ENCODE measurements around the gene TIGD4.

TIGD4 gene

DNA sequence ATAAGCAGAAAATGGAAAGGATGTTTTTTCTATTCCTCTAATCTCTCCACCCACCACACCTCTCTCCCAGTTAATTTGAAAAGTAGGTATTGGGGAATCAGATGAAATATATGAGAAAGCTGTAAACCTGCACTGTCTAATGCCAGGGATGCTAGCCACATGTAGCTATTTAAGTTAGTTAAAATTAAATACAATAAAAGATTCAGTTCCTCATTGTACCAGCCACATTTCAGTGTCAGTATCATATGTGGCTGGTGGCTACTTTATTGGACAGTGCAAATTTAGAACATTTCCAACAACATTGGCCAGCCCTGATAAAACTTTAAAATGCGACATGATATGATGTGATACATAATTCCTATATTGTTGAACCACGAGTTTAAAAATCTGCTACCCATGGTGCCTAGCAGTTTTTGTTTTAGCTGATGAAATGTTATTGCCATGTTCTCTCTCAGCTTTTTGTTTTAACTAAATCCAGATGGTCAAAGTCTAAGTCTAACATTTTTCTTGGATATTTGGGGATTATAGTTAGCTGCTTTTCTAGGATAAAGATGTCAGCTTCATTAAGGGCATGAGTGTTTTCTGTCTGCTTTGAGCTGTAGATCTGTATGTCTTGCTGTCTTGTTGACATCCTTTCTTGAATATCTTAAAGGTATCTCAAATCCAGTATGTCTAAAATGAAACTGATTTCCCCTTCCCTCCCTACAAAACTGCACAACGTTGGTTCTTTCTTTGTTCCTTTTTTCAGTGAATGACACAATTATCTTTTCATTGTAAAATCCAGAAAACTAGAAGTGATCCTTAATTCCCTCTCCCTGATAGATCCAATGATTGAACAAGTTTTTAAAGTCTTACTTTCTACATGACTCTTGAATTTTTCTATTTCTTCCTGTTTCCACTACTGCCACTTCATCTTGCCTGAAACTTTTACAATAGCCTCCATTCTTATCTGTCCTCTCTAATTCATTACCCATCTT, 6.4 kb upstream of the TIGD4 start:
- DNase-seq, result no peak
- no peaks in the 10 kb centered on the region for H3K9me3 ChIP-seq
- H3K4me1 ChIP-seq, result peaks cover 14% of the 10 kb centered on the region
- TF ChIP-seq, protein P1, sequence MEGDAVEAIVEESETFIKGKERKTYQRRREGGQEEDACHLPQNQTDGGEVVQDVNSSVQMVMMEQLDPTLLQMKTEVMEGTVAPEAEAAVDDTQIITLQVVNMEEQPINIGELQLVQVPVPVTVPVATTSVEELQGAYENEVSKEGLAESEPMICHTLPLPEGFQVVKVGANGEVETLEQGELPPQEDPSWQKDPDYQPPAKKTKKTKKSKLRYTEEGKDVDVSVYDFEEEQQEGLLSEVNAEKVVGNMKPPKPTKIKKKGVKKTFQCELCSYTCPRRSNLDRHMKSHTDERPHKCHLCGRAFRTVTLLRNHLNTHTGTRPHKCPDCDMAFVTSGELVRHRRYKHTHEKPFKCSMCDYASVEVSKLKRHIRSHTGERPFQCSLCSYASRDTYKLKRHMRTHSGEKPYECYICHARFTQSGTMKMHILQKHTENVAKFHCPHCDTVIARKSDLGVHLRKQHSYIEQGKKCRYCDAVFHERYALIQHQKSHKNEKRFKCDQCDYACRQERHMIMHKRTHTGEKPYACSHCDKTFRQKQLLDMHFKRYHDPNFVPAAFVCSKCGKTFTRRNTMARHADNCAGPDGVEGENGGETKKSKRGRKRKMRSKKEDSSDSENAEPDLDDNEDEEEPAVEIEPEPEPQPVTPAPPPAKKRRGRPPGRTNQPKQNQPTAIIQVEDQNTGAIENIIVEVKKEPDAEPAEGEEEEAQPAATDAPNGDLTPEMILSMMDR (IDR thresholded peaks at IDR 0.05; ENCODE audit: low read depth, low read length), result no peak
- H3K4me3 ChIP-seq (ENCODE audit: low read depth, low read length), result no peak overlapping the region
- H3K36me3 ChIP-seq, result no peaks in the 10 kb centered on the region
- H3K27me3 ChIP-seq, result no peaks in the 10 kb centered on the region

DNA sequence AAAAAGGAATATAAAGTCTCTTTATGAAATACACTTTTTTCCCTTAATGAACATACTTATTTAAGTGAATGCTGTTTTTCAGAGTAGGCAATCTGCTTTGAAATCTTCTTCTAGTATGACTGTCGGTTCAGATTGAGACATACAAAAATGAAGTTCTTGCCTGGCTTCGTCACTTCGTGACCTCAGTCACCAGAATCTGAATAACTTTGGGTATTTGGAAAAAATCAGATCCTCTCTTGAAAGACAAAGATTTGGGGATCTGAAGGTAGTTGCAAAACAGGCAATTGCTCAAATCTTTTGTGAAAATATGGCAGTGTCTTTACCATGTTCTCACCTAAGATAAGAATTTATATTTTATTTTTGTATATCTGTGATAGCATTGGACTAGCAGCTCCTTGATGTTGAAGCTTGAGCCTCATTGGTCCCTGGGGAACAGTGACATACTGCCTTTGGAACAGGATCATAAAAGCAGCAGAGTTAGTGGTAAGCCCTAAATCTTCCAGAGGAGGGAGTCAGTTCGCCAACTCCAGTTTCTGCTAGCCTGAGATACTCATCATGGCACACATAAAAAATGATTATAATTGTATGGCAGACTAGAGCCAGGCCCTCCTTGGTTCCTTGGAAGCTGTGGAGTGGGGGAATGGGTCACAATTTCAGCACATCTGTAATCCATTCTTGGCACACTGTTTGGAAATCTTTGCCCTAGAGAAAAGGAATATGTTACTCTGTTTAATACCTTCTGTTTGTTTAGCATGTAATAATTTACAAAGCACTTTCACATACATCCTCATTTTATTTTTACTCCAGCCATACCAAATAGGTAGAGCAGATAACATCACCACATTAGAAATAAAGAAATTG, 5.2 kb upstream of the TIGD4 start:
- TF ChIP-seq, protein P1 (IDR thresholded peaks at IDR 0.05; ENCODE audit: low read depth, low read length), result peak; percentile 64
- H3K4me3 ChIP-seq (ENCODE audit: low read depth, low read length), result no peak overlapping the region
- H3K36me3 ChIP-seq, result no peaks in the 10 kb centered on the region
- peak; percentile 75 for DNase-seq
- peaks cover 14% of the 10 kb centered on the region for H3K4me1 ChIP-seq
- H3K27me3 ChIP-seq, result no peaks in the 10 kb centered on the region
- no peaks in the 10 kb centered on the region for H3K9me3 ChIP-seq

DNA sequence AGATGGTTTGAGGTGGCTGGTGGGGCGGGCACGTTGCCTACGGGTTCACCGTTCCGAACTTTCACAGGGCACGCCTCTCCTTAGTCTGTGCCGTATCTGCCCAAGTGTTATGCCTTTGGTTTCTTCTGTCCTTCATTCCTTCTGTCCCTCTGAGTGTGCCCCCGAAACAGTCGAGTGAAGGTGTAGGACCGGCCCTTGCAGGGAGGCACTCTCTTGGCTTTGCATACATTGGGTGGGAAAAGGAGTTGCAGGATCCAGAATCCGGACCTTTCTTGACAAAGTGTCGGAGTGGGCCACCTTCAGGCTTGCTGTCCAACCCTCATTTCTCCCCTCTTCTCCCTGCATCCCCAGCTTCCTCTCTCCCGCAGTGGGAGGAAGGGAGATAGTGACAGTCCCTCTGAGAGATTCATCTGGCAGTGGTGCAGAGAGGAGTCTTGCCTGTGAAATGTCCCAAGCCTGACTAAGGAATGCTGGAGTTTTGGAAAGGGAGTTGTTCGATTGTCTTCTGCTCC, 793 bp upstream of the TIGD4 start:
- DNase-seq, result peak; percentile 20
- peaks cover 9% of the 10 kb centered on the region for H3K4me1 ChIP-seq
- TF ChIP-seq, protein P1 (IDR thresholded peaks at IDR 0.05; ENCODE audit: low read depth, low read length), result no peak
- H3K36me3 ChIP-seq, result no peaks in the 10 kb centered on the region
- no peaks in the 10 kb centered on the region for H3K27me3 ChIP-seq
- H3K9me3 ChIP-seq, result no peaks in the 10 kb centered on the region
- peak overlapping the region; percentile 88 for H3K4me3 ChIP-seq (ENCODE audit: low read depth, low read length)

DNA sequence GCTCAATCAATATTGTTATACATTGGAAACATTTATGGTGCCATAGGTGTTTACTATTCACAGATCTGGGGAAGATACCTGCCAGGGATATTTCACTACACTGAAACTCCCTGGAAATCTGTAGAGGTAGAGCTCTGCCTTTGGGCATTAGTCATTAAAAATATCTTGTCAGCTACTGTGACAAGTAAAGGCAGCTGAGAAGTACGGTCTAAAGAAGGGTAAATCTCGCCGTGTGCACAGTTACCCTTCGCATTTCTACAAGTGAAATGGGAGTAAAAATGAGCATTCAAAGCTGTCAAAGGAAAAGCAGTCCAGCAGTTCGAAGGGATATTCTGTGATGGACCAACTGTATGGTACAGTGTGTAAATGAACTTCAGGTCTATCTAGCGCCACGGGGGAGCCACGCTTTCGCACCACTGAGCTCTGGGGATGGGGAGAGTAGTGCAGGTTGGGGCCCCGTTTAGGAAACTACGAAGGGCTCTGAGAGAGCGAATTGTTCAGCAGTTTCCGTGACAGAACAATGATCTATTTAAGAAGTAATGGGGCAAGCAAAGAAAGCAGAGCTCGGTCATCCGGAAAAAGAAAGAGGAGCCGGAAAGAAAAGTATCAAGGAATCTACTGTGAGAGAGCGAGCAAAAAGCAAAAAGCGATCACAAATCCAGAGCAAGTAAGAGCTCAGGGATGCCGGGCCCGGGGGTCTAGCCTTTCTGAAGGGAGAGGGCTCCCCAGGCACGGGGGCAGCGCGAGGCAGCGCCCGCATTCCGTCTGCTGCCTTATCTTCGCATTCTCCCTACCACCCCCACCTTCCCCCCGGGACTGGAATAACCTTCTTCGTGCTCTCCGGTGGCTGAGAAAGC, 646 bp downstream of the TIGD4 start:
- TF ChIP-seq, protein P1 (IDR thresholded peaks at IDR 0.05; ENCODE audit: low read depth, low read length), result no peak
- H3K9me3 ChIP-seq, result no peaks in the 10 kb centered on the region

DNA sequence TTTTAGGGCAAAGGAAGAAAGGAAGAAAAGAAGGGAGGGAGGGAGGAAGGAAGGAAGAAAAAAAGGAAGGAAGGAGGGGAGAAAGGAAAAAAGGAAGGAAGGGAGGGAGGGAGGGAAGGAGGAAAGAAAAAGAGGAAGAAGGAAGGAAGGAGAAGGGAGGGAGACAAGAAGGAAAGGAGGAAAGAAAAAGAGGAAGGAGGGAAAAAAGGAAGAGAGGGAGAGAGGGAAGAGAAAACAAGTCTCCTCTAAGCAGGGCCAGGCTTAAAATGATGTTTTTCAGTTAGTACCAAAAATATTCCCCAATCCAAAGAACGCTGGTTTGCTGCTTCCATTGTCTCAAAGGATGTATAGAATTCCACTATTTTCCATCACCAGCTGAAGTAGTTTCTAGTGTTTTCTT, 2.0 kb downstream of the TIGD4 start:
- no peak for DNase-seq
- TF ChIP-seq, protein P1 (IDR thresholded peaks at IDR 0.05; ENCODE audit: low read depth, low read length), result no peak
- Histone ChIP-seq H3K27me3 (no peaks in the 10 kb centered on the region), H3K4me1 (no peaks in the 10 kb centered on the region), H3K9me3 (no peaks in the 10 kb centered on the region), H3K36me3 (no peaks in the 10 kb centered on the region), H3K4me3 (ENCODE audit: low read depth, low read length) (no peak overlapping the region)

More for the DNA sequence above, 646 bp downstream of the TIGD4 start:
- H3K4me1 ChIP-seq, result no peaks in the 10 kb centered on the region; the same call in 1 of the 2 replicates
- H3K4me3 ChIP-seq (ENCODE audit: low read depth, low read length), result peak overlapping the region; percentile 88
- H3K27me3 ChIP-seq, result no peaks in the 10 kb centered on the region
- DNase-seq, result peak; percentile 24
- no peaks in the 10 kb centered on the region for H3K36me3 ChIP-seq

Data from BE2C (cell line).